HG02852 (cell line): ENCODE data around the gene MZT1.

Experiments used
- ATAC-seq: cut with Tn5 transposase; IDR thresholded peaks from one replicate; pipeline ENCODE4 v1.9.1; 2021; ENCODE audit warnings: mild to moderate bottlenecking, moderate library complexity; ENCODE audit not compliant: unreplicated experiment

Gene MZT1

DNA sequence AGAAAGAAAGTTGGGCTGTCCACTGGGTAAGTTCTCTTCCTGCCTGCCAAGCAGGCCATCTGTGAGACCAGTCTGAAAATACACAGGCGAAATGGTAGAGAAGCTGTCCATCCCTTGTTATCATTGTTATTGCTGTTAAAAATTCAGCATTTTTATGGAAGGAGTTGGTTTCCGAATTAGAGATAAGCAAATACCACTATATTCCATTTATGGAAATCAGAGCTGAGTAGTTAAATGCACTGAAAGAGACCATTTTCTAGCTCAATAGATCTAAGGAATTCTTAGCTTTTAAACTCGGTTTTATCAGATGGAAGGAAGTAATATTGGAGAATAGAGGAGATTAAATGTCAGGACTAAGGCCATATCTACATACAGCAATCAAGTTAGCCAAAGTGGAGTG, 40.7 kb downstream of the MZT1 start:
- no peak for ATAC-seq

DNA sequence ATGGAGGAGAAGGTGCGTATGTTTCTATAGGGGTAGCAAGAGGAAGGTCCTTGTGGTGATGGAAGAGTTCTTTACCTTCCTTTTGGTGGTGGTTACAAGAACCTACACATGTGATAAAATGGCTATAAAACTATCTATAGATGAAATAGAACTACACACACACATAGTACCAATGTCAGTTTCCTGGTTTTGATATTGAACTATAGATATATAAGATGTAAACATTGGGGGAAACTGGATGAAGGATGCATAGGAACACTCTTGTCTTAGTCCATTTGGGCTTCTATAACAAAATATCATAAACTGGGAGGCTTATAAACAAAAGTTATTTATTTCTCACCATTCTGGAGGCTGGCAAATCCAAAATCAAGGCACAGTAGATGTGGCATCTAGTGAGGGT, 47.1 kb downstream of the MZT1 start:
- no peak for ATAC-seq

DNA sequence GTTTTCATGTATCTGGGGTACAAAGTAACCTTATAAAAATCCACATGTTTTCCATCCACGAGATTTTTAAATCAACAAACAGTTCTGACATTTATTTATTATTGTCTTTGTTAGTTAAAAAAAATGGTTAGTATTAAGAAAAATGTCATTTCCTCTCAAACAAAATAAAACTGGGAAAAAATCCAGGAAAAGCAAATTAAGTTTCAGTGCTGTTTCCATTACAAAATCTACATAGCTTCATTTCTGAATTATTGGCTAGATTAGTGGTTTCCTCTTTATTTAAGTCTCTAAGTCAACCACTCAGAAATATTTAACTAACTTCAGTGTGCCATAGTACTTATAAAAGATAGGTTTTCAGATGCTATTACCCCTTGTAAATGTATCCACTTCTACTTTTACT, 49.1 kb downstream of the MZT1 start:
- ATAC-seq: no peak

DNA sequence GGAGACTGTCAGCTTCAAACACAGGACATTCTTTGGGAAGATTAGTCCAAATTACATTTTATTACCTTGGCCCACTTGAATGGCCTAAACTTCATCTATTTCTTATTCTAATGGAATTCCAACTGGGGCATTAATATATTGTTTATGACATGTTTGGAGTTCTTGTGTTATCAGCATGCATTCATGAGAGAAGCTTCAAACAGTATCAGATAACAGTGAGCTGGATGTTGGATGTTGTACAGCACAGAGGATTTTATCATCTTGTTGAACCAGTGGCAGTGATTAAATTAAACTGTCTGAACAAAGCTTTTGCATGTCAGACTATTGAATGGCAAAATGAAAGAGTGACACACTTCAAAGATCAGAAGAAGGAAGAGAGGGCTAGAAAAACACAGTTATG, 50.0 kb downstream of the MZT1 start:
- ATAC-seq: no peak

DNA sequence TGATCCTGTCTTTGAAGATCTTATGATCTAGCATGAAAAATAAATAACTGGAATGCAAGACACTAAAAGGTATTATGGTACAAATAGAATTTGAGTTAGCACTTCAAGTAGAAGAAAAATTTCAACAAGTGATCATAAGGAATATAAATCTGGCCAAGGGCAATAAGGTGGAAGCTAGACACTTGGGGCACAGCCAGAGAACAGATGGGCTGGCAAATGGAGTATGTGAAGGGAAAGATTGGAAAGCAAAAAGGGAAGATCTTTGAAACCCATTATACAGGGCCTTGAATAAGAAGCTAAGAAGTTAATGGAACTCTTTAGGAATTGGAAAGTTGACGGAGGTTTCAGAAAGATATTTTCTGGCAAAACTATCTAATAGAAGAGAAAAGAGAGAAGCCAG, 61.0 kb downstream of the MZT1 start:
- ATAC-seq: no peak

DNA sequence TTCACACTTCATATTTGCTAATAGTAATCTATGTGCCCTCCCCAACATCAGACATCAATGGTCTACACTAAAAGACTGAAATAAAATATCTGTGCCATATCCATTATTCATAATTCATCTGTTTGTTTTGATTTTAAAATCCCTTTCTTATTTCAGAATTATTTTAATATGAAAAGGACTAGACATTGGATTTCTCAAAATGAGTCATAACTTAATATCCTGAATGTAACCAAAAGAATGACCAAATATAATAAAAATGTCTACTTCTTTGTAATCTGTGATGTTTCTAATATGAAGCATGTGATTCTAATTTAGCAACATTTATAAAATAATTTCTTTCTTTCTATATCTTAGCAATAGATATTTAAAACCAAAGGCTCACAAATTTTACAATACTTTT, 64.9 kb downstream of the MZT1 start:
- no peak for ATAC-seq
